RWPE1 (cell line): ENCODE measurements around the gene MTURN.

Experiments used
- CTCF ChIA-PET: fragments of 350-600 bp; sonication (Branson Sonifier 250); formaldehyde crosslinking; extraction: SDS; loops from one replicate; lab custom pipeline; 2021; lab: Yijun Ruan, JAX
- POLR2A ChIA-PET: fragments of 400-600 bp; formaldehyde crosslinking; extraction: SDS; loops from one replicate; lab custom pipeline; 2020; ENCODE audit warnings: antibody characterized with exemption; ENCODE audit not compliant: low non-redundant PET; lab: Yijun Ruan, JAX
- DNase-seq: peaks from one replicate; pipeline ENCODE4 v3.0.0; 2012; ENCODE audit warnings: low spot score
- H3K27ac ChIP-seq: fragments of 450-650 bp; 2 replicates; pipeline ENCODE4 v1.5.1; 2017
- CTCF ChIP-seq: fragments of 450-650 bp; conservative IDR thresholded peaks from 2 replicates; pipeline ENCODE4 v1.5.1; 2017; ENCODE audit warnings: low read depth, mild to moderate bottlenecking

MTURN gene

GRCh38 chr7:30114536-30115238 lies 20.1 kb upstream of the MTURN start:
- DNase-seq, result no peak
- no peak for TF ChIP-seq CTCF
- POLR2A ChIA-PET, result no interaction called here
- CTCF ChIA-PET, result no interaction called here
- no peak overlapping the region for H3K27ac ChIP-seq

- ChIA-PET CTCF (interaction anchor here (0.6 kb wide), 1 partner anchor 1843 kb away, joined by 3 read pairs; no protein-coding TSS in a partner anchor), POLR2A (no interaction called here)
- no peak for TF ChIP-seq CTCF
- DNase-seq, result no peak
- no peak overlapping the region for H3K27ac ChIP-seq
Measured at GRCh38 chr7:30115709-30116297, 19.0 kb upstream of the MTURN start.

GRCh38 chr7:30116771-30117170 lies 18.0 kb upstream of the MTURN start:
- ChIA-PET POLR2A (no interaction called here), CTCF (interaction anchor here (0.6 kb wide), 1 partner anchor 1842 kb away, joined by 3 read pairs; no protein-coding TSS in a partner anchor)
- no peak for TF ChIP-seq CTCF
- H3K27ac ChIP-seq, result no peak overlapping the region
- DNase-seq, result no peak

- H3K27ac ChIP-seq, result no peak overlapping the region
- ChIA-PET POLR2A (no interaction called here), CTCF (interaction anchor here (0.6 kb wide), 1 partner anchor 14 kb away, joined by 4 read pairs; no protein-coding TSS in a partner anchor)
- no peak for TF ChIP-seq CTCF
- no peak for DNase-seq
Measured at GRCh38 chr7:30117896-30118295, 16.9 kb upstream of the MTURN start.

GRCh38 chr7:30119890-30120577 lies 14.8 kb upstream of the MTURN start:
- no peak overlapping the region for H3K27ac ChIP-seq
- ChIA-PET CTCF (interaction anchor here (0.5 to 0.7 kb wide), 3 partner anchors 242 to 1193 kb away, joined by 3 to 6 read pairs (median 5); no protein-coding TSS in a partner anchor), POLR2A (no interaction called here)
- no peak for DNase-seq
- TF ChIP-seq CTCF, result no peak

- ChIA-PET CTCF (interaction anchor here (1.2 to 1.8 kb wide), 2 partner anchors 39 to 431 kb away, joined by 3 to 5 read pairs; no protein-coding TSS in a partner anchor), POLR2A (no interaction called here)
- no peak for DNase-seq
- H3K27ac ChIP-seq, result peak overlapping the region; percentile 91
- no peak for TF ChIP-seq CTCF
Measured at GRCh38 chr7:30133736-30134610, 813 bp upstream of the MTURN start.
